Thoracic aorta (tissue), 2 donors: ENCODE measurements around the gene BIRC7. TPM values are rescaled to one million over a fixed set of nuclear protein-coding genes. Genes with fewer than 3 reads are reported as not detected.

ENCODE experiments used
- ATAC-seq: fragments of 150-250 bp; one replicate; pipeline ENCODE4 v1.8.0; 2017; ENCODE audit warnings: low read depth; ENCODE audit not compliant: insufficient number of reproducible peaks, low FRiP score
- DNase-seq: peaks from one replicate; pipeline ENCODE4 v3.0.0-alpha.2; 2020; ENCODE audit warnings: low spot score
- H3K27ac ChIP-seq, 2 donors: fragments of 200-600 bp; sonication (generic); 1 replicate in 1 of 2; 2 replicates in 1 of 2; pipeline ENCODE4 v1.5.1; 2016; ENCODE audit warnings: mild to moderate bottlenecking in 2 of 2, moderate library complexity in 2 of 2
- H3K27me3 ChIP-seq: fragments of 200-600 bp; sonication (generic); replicated peaks from 2 replicates; pipeline ENCODE4 v1.6.0; 2016; ENCODE audit warnings: mild to moderate bottlenecking; ENCODE audit not compliant: insufficient read depth
- H3K36me3 ChIP-seq: fragments of 200-600 bp; sonication (generic); one replicate; pipeline ENCODE4 v1.5.1; 2016
- H3K4me1 ChIP-seq, 2 donors: fragments of 200-600 bp; sonication (generic); 1 replicate in 1 of 2; 2 replicates in 1 of 2; pipeline versions ENCODE4 v1.5.1 to v1.6.0; 2016; ENCODE audit warnings: low read depth in 2 of 2, mild to moderate bottlenecking in 1 of 2; ENCODE audit not compliant: control insufficient read depth in 1 of 2
- H3K4me3 ChIP-seq: fragments of 200-600 bp; sonication (generic); 2 replicates; pipeline ENCODE4 v1.5.1; 2016; ENCODE audit warnings: mild to moderate bottlenecking
- H3K9me3 ChIP-seq: fragments of 200-600 bp; sonication (generic); 2 replicates; pipeline ENCODE4 v1.5.1; 2016
- CTCF ChIP-seq: fragments of 200-600 bp; sonication (generic); IDR thresholded peaks from one replicate; pipeline ENCODE4 v1.5.1; 2019; ENCODE audit warnings: antibody characterized with exemption
- total RNA-seq, 2 donors: library from RNA; depleted of rRNA; stranded (reverse); fragments of >200 nt; gene quantifications; one replicate each; pipeline versions ENCODE4 v1.1.0 to v1.2.3, GENCODE V29; 2016

BIRC7 gene
- total RNA-seq, 2 donors from 2014 or later = not detected

- Histone ChIP-seq H3K4me1 (no peaks in the 10 kb centered on the region), H3K36me3 (peaks cover 67% of the 10 kb centered on the region), H3K4me3 (no peak overlapping the region), H3K9me3 (no peaks in the 10 kb centered on the region), H3K27me3 (no peaks in the 10 kb centered on the region), H3K27ac (no peak overlapping the region)
- no peak for ATAC-seq
- no peak for TF ChIP-seq CTCF
- no peak for DNase-seq
These were observed 46.3 kb downstream of the BIRC7 start for GRCh38 chr20:63281742-63282665.

GRCh38 chr20:63282946-63283345 lies 47.2 kb downstream of the BIRC7 start:
- DNase-seq = no peak
- no peak for ATAC-seq
- H3K27me3 ChIP-seq = no peaks in the 10 kb centered on the region
- H3K4me3 ChIP-seq = no peak overlapping the region
- H3K36me3 ChIP-seq = peaks cover 68% of the 10 kb centered on the region
- H3K9me3 ChIP-seq = no peaks in the 10 kb centered on the region
- H3K4me1 ChIP-seq = no peaks in the 10 kb centered on the region
- no peak overlapping the region for H3K27ac ChIP-seq
- no peak for TF ChIP-seq CTCF

GRCh38 chr20:63283397-63284082 lies 47.8 kb downstream of the BIRC7 start:
- Histone ChIP-seq H3K4me3 (no peak overlapping the region), H3K4me1 (no peaks in the 10 kb centered on the region), H3K36me3 (peaks cover 70% of the 10 kb centered on the region), H3K27me3 (no peaks in the 10 kb centered on the region), H3K27ac (no peak overlapping the region), H3K9me3 (no peaks in the 10 kb centered on the region)
- no peak for TF ChIP-seq CTCF
- DNase-seq (no peak), ATAC-seq (no peak)

GRCh38 chr20:63284083-63284440 lies 48.4 kb downstream of the BIRC7 start:
- ATAC-seq = no peak
- Histone ChIP-seq H3K9me3 (no peaks in the 10 kb centered on the region), H3K27ac (no peak overlapping the region), H3K27me3 (no peaks in the 10 kb centered on the region), H3K4me3 (no peak overlapping the region), H3K36me3 (peaks cover 70% of the 10 kb centered on the region), H3K4me1 (no peaks in the 10 kb centered on the region)
- no peak for DNase-seq
- no peak for TF ChIP-seq CTCF

GRCh38 chr20:63284544-63284949 lies 48.8 kb downstream of the BIRC7 start:
- Histone ChIP-seq H3K4me1 (no peaks in the 10 kb centered on the region), H3K27ac (no peak overlapping the region), H3K9me3 (no peaks in the 10 kb centered on the region), H3K36me3 (peaks cover 66% of the 10 kb centered on the region), H3K4me3 (no peak overlapping the region), H3K27me3 (no peaks in the 10 kb centered on the region)
- no peak for TF ChIP-seq CTCF
- ATAC-seq = no peak
- DNase-seq = no peak
